GM21576 (cell line): ENCODE results near the gene GRIPAP1.

Source experiments
- ATAC-seq: cut with Tn5 transposase; IDR thresholded peaks from one replicate; pipeline ENCODE4 v1.9.1; 2021; ENCODE audit warnings: mild to moderate bottlenecking, moderate library complexity; ENCODE audit not compliant: unreplicated experiment

Gene GRIPAP1, protein sequence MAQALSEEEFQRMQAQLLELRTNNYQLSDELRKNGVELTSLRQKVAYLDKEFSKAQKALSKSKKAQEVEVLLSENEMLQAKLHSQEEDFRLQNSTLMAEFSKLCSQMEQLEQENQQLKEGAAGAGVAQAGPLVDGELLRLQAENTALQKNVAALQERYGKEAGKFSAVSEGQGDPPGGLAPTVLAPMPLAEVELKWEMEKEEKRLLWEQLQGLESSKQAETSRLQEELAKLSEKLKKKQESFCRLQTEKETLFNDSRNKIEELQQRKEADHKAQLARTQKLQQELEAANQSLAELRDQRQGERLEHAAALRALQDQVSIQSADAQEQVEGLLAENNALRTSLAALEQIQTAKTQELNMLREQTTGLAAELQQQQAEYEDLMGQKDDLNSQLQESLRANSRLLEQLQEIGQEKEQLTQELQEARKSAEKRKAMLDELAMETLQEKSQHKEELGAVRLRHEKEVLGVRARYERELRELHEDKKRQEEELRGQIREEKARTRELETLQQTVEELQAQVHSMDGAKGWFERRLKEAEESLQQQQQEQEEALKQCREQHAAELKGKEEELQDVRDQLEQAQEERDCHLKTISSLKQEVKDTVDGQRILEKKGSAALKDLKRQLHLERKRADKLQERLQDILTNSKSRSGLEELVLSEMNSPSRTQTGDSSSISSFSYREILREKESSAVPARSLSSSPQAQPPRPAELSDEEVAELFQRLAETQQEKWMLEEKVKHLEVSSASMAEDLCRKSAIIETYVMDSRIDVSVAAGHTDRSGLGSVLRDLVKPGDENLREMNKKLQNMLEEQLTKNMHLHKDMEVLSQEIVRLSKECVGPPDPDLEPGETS

GRCh38 chrX:49002091-49002935 lies at the start of gene GRIPAP1:
TSS of gene GRIPAP1 (minus strand) at chrX:49002264. CDS start at chrX:49002229, 35 bp downstream.
- ATAC-seq: peak; percentile 78

DNA sequence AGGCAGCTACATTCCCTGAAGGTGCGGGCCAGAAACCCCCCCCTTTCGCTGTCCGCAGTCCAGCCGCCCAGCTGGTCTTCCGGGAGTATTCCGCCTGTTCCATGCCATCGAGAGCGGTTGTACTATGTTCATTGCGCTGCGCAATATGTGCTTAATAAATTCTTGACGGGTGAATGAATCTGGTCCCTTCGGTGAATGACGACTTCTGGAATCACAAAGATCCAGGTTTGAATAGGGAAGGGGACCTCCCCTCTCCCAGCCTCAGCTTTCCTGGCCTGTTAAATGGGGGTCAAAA lies 41.9 kb upstream of the GRIPAP1 start:
- ATAC-seq: no peak

DNA sequence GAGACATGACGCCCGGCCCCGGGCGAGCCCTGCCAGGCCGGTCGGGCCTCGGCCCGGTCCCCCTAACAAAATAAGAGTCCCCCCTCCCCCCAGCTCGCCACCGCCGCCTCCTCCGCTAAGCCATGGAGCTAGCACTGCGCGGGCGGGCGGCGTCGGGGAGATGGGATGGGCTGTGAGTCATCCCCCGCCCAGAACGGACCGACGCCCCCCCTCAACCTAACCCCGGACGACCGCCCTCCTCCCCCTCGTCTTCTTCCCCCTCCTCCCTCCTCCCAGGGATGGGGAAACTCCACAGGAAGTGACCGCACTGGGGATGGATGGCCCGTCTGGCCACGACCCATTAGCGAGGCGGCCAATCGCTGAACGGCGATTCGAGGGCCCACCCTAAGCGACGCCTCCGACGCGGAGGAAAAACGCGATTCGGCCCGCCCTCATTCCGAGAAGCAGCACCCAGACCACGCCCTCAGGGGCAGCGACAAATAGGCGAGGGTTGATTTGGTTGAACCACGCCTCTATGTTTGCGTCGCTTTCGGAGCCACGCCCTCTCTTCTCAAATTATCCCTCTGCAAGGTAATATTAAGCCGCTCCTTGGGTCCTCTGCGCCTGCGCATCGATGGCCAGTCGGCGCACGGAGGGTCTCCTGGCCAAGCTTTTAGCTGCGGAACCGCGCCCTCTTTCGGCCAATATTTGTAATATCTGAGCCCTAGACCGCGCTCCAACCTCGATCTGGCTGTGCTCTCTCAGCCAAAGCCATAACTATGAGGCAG lies 41.3 kb upstream of the GRIPAP1 start, which contains the start of gene TFE3:
TFE3 (minus strand) TSS at position 138 of the 767 bp plus-strand sequence; CDS start at position 7, 131 bp downstream.
- ATAC-seq: peak; percentile 86

- ATAC-seq: no peak
These were observed 40.6 kb upstream of the GRIPAP1 start for GRCh38 chrX:49042581-49043219.

DNA sequence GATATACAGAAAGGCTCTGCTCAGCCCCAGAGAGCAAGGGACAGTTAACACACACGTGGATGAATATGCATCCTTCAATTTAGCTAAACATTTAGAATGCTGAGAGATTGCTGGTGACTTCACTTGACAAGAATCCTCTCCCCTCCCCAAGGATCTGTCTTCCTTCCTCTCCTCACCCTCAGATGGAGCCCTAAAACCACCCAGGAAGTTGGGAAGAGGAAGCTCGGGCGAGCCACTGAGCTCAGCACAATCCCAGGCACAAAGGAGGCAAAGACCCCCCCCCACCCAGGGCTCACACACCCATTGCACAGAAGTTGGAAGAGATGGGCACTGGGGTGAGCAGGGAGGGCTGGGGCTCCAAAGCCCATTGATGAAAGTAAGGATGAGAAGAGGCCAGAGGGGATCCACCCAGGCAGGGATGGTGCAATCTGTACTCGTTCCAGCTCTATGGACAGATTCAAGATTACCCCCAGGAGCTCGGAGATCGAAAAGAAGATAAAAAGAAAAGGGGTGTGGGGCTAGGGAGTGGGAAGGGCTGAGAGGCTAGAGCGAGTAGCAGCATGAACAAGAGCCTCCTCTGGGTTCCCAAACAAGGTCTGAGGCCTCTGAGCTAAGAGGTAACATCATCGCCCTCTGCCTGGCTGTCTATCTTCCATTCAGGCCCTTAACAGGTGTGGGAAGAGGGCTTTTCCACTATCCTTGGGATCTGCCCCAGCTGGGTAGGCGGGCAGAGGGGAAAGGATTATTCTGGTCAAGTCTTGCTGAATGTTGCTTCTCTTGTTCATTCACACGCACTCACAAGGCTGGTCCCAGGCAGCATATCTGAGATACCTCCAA lies 39.9 kb upstream of the GRIPAP1 start:
- ATAC-seq: no peak

DNA sequence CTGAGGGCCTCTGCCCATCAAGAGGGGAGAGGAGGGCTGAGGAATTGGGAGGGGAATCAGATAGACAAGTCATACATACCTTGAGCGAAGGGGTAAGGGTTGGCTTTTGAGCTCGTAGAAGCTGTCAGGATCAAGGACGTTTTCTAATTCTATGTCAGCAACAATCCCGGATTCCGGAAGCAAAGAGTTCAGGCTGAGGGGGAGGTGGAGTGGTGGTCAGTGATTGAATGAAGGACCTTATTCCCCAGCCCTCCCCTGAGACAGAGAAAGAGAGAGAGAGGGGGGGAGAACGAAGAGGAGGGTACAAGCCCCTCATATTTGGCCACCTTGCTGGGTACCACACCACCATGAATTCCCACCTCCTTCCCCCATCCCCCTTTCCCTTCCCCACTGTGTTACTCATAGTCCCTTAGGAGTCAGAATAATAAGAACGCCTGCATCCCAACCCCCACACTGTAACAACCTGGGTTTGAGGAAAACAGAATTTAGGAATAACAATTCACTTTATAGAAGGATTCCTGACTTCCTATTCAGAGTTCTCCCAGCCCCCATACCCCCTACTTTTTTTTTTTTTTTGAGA lies 38.4 kb upstream of the GRIPAP1 start:
- no peak for ATAC-seq

DNA sequence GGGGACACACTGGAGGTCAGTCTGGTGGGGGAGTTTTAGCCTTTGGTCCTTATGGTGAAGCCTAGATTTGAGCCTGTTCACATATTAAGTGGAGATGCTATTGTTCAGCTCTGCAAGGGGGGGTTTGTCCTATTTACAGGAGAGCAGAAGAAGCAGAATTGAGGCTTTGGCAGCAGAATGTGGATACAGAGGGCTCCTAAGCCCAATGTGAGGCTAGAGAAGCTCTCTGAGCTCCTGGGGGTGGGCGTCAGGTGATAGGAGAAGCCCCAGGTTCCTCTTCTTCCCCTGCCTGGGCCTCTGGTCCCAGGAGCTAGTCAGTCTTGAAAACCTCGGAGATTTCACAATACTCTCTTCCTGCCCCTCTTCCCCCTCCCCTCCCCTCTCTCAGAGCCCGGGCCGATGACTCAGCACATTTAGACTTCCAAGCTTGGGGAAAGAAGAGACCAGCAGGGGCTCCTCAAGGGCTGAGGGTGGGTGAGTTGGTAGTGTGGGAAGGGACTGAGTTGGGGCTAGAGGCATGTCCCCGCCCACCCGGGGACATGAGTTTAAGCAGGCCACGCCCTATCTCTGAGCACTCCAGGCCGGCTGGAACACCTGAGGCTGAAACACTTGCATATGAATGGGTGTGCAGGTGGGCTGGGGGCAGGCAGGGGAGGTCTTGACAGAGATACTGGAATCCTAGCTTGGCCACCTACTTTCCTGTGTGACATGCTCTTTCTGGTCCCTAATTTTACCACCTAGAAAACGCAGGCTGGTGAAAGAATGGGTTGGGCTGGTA lies 37.7 kb upstream of the GRIPAP1 start:
- ATAC-seq: no peak

DNA sequence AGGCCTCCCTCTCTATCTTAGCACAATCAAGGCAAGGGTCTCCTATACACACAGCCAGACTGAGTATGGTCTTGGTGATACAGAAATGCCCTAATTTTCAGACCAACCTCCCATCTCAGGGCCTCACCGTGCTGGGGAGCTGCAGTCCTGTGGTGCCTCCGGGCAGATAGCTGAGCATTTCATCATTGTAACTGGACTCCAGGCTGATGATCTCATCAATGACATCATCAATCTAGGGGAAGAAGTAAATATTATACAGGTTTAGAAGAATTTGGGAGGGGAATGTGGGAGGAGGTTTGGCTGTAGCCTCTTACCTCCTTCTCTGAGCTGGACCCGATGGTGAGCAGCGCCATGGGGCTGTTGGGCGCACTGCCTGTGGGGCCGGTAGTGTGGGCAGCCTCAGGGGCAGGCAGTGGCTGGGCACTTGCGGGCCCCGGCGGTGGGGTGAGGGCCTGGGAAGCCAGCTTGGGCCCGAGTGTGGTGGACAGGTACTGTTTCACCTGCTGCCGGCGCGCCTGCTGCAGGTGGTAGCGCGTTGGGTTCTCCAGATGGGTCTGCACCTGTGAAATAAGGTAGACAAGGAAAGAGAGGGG lies 35.9 kb upstream of the GRIPAP1 start:
- ATAC-seq: no peak

- ATAC-seq: no peak
These were observed 28.2 kb upstream of the GRIPAP1 start for GRCh38 chrX:49030283-49030682.

DNA sequence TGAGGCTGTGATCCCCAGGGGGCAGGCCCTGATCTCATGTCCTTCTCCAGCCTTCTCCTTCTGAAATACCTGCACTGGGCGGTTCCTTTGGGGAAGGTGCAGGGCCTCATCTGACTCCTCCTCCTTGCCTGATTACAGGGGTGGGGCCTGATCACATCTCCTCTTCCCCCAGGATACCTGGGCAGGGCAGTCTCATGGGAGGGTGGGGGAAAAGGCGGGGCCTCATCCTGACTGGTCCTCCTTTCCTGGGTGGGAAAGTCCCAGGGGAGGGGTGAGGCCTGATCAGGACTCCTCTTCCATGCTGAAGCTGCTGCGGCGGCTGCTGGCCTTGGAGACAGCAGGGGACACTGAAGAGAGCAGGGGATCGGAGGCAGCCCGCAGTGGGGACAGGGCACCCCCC lies 27.8 kb upstream of the GRIPAP1 start:
- ATAC-seq: no peak

GRCh38 chrX:49019599-49020249 lies 17.7 kb upstream of the GRIPAP1 start:
- no peak for ATAC-seq

- no peak for ATAC-seq
These were observed 17.0 kb upstream of the GRIPAP1 start for GRCh38 chrX:49019050-49019449.

- no peak for ATAC-seq
These were observed 1.6 kb upstream of the GRIPAP1 start for GRCh38 chrX:49003696-49004095.

DNA sequence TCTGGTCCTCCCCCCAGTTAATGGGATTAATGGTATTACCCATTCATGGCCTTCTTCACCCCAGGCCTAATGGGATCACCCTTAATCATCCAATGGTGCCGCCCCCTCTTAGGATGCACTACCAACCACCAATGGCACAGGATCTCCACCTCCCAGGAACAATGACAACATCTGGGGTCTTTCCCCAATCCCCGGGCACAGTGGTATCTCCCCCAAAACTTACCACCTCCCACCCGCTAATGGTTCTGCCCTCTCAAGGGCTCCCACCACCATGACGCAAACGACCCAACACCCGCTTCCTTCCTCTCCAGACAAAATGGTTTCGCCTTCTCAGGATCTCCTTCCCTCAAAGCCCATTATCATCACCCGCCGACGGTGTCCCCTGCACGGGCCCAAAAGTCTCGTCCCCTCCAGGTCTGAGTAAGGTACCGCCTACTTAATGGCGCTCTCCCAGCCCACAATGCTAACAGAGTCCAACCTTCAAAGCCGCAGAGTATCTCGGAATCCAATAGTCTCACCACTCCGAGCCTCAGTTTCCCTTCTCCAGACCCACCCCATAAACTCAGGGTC lies 458 bp downstream of the GRIPAP1 start:
- ATAC-seq: peak; percentile 15

GRCh38 chrX:49000636-49001035 lies 1.4 kb downstream of the GRIPAP1 start:
- no peak for ATAC-seq

- ATAC-seq: no peak
These were observed 3.0 kb downstream of the GRIPAP1 start for GRCh38 chrX:48999030-48999429.

- no peak for ATAC-seq
These were observed 3.7 kb downstream of the GRIPAP1 start for GRCh38 chrX:48998391-48998790.
